Osteoblast (primary cell): ENCODE data around the gene TRIAP1. TPM values are rescaled to one million over a fixed set of nuclear protein-coding genes. Genes with fewer than 3 reads are reported as not detected.
A peak's percentile ranks its signal among the peaks of the same experiment; 100 is the strongest.

Experiments
- DNase-seq: peaks from one replicate; pipeline ENCODE4 v3.0.0; 2011; ENCODE audit warnings: low spot score, mixed read lengths; ENCODE audit not compliant: insufficient read length; ENCODE audit errors: missing footprints
- H2AFZ ChIP-seq: 2 replicates; pipeline ENCODE4 v1.6.0; 2011; ENCODE audit warnings: mild to moderate bottlenecking, low read length
- H3K27ac ChIP-seq: 2 replicates; pipeline ENCODE4 v1.5.1; 2011; ENCODE audit warnings: mild to moderate bottlenecking, low read depth, low read length, moderate library complexity
- H3K27me3 ChIP-seq: 2 replicates; pipeline ENCODE4 v1.6.0; 2012; ENCODE audit warnings: mild to moderate bottlenecking, control low read depth, inconsistent platforms, low read length, moderate library complexity; ENCODE audit not compliant: insufficient read depth
- H3K36me3 ChIP-seq: 2 replicates; pipeline ENCODE4 v1.5.1; 2011; ENCODE audit warnings: mild to moderate bottlenecking, low read length, control low read depth, moderate library complexity; ENCODE audit not compliant: insufficient read depth
- H3K4me1 ChIP-seq: 2 replicates; pipeline ENCODE4 v1.5.1; 2011; ENCODE audit warnings: mild to moderate bottlenecking, low read length, control low read depth, moderate library complexity; ENCODE audit not compliant: insufficient read depth
- H3K4me2 ChIP-seq: 2 replicates; pipeline ENCODE4 v1.6.0; 2011; ENCODE audit warnings: mild to moderate bottlenecking, low read length; ENCODE audit not compliant: insufficient read depth
- H3K4me3 ChIP-seq: fragments of 200-600 bp; sonication (generic); 3 replicates; pipeline ENCODE4 v1.5.1; 2012; ENCODE audit warnings: mild to moderate bottlenecking, low read length, inconsistent platforms; ENCODE audit not compliant: insufficient read depth
- H3K79me2 ChIP-seq: 2 replicates; pipeline ENCODE4 v1.6.0; 2012; ENCODE audit warnings: mild to moderate bottlenecking, low read length, control low read depth, inconsistent platforms; ENCODE audit not compliant: insufficient read depth
- H3K9me3 ChIP-seq: 2 replicates; pipeline ENCODE4 v1.5.1; 2011; ENCODE audit warnings: low read depth, low read length, control low read depth
- H4K20me1 ChIP-seq: 2 replicates; pipeline ENCODE4 v1.6.0; 2012; ENCODE audit warnings: mild to moderate bottlenecking, low read length, control low read depth; ENCODE audit not compliant: insufficient read depth
- total RNA-seq: library from RNA; depleted of rRNA; stranded (reverse); fragments of >200 nt; gene quantifications from 2 replicates; pipeline ENCODE4 v1.2.3, GENCODE V29; 2012
- TF ChIP-seq, protein P1 (sequence below): IDR thresholded peaks from 2 replicates; pipeline ENCODE4 v1.5.1; 2011; ENCODE audit warnings: mild to moderate bottlenecking, low read depth, low read length, moderate library complexity; ENCODE audit errors: extremely low read depth

The TRIAP1 gene
- total RNA-seq, 1 donor: 19.9 TPM

GRCh38 chr12:120468325-120468820 lies 22.2 kb upstream of the TRIAP1 start:
- peak; percentile 91 for DNase-seq
- H3K27ac ChIP-seq: peak overlapping the region; percentile 77
- H3K4me3 ChIP-seq: peak overlapping the region; percentile 82
- H3K27me3 ChIP-seq: no peaks in the 10 kb centered on the region
- H3K4me2 ChIP-seq: peak overlapping the region; percentile 89
- peak overlapping the region; percentile 67 for H2AFZ ChIP-seq
- peaks cover 39% of the 10 kb centered on the region for H4K20me1 ChIP-seq
- peaks cover 10% of the 10 kb centered on the region for H3K4me1 ChIP-seq
- H3K79me2 ChIP-seq: peaks cover 84% of the 10 kb centered on the region
- H3K9me3 ChIP-seq: no peaks in the 10 kb centered on the region
- TF ChIP-seq, protein P1, sequence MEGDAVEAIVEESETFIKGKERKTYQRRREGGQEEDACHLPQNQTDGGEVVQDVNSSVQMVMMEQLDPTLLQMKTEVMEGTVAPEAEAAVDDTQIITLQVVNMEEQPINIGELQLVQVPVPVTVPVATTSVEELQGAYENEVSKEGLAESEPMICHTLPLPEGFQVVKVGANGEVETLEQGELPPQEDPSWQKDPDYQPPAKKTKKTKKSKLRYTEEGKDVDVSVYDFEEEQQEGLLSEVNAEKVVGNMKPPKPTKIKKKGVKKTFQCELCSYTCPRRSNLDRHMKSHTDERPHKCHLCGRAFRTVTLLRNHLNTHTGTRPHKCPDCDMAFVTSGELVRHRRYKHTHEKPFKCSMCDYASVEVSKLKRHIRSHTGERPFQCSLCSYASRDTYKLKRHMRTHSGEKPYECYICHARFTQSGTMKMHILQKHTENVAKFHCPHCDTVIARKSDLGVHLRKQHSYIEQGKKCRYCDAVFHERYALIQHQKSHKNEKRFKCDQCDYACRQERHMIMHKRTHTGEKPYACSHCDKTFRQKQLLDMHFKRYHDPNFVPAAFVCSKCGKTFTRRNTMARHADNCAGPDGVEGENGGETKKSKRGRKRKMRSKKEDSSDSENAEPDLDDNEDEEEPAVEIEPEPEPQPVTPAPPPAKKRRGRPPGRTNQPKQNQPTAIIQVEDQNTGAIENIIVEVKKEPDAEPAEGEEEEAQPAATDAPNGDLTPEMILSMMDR: no peak
- peaks cover 35% of the 10 kb centered on the region for H3K36me3 ChIP-seq

- H4K20me1 ChIP-seq: peaks cover 43% of the 10 kb centered on the region
- peak overlapping the region; percentile 89 for H3K4me2 ChIP-seq
- H3K27ac ChIP-seq: no peak overlapping the region
- H3K4me3 ChIP-seq: no peak overlapping the region
- no peaks in the 10 kb centered on the region for H3K9me3 ChIP-seq
- peaks cover 83% of the 10 kb centered on the region for H3K79me2 ChIP-seq
- no peak overlapping the region for H2AFZ ChIP-seq
- H3K27me3 ChIP-seq: no peaks in the 10 kb centered on the region
- TF ChIP-seq, protein P1: no peak
- H3K4me1 ChIP-seq: peaks cover 10% of the 10 kb centered on the region
- peaks cover 45% of the 10 kb centered on the region for H3K36me3 ChIP-seq
- DNase-seq: peak; percentile 37
Observed at GRCh38 chr12:120467439-120467838, 21.3 kb upstream of the TRIAP1 start.

GRCh38 chr12:120466560-120467315 lies 20.6 kb upstream of the TRIAP1 start:
- TF ChIP-seq, protein P1: peak; percentile 78
- H3K4me2 ChIP-seq: no peak overlapping the region
- H3K9me3 ChIP-seq: no peaks in the 10 kb centered on the region
- peaks cover 52% of the 10 kb centered on the region for H3K36me3 ChIP-seq
- no peak for DNase-seq
- peaks cover 84% of the 10 kb centered on the region for H3K79me2 ChIP-seq
- H2AFZ ChIP-seq: no peak overlapping the region
- H3K4me3 ChIP-seq: no peak overlapping the region
- no peak overlapping the region for H3K27ac ChIP-seq
- H3K27me3 ChIP-seq: no peaks in the 10 kb centered on the region
- peaks cover 10% of the 10 kb centered on the region for H3K4me1 ChIP-seq
- peaks cover 44% of the 10 kb centered on the region for H4K20me1 ChIP-seq

DNA sequence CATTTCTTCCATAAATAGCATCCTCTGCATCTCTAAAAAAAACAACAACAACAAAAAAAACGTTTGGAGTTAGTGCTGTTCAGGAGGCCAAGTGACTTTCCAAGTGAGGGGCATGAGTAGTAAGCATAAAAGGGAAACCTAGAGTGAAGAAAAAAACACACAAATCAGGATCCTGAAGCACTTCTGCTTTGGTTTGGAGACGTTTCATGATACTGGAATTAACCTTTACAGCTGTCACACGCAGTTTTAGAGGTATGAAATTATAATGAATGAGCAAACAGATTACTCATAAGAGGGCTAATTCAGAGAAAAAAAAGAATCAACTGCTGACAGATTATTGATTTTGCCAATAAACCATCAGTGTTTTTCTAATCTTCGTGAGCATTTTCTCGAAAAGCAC lies 19.6 kb upstream of the TRIAP1 start:
- Histone ChIP-seq H3K4me2 (no peak overlapping the region), H3K36me3 (peaks cover 61% of the 10 kb centered on the region), H4K20me1 (peaks cover 44% of the 10 kb centered on the region), H2AFZ (no peak overlapping the region), H3K27me3 (no peaks in the 10 kb centered on the region), H3K27ac (no peak overlapping the region), H3K4me1 (peaks cover 10% of the 10 kb centered on the region), H3K4me3 (no peak overlapping the region), H3K9me3 (no peaks in the 10 kb centered on the region), H3K79me2 (peaks cover 84% of the 10 kb centered on the region)
- TF ChIP-seq, protein P1: no peak
- no peak for DNase-seq
